Mammary epithelial cell (primary cell): Measurements from ENCODE around the gene HDAC9.

Source experiments
- CTCF ChIP-seq, 2 donors: IDR thresholded peaks in 1 of 2; conservative IDR thresholded peaks in 1 of 2; 2 replicates each; pipeline ENCODE4 v1.5.1; 2011 to 2012; ENCODE audit warnings: inconsistent platforms in 2 of 2, low read length in 2 of 2, mild to moderate bottlenecking in 2 of 2, control low read depth in 1 of 2, low read depth in 1 of 2; ENCODE audit not compliant: insufficient read depth in 1 of 2; ENCODE audit errors: extremely low read depth in 1 of 2
- EZH2 ChIP-seq: IDR thresholded peaks from 2 replicates; pipeline ENCODE4 v1.6.1; 2012; ENCODE audit warnings: low read length, inconsistent platforms, borderline replicate concordance

DNA sequence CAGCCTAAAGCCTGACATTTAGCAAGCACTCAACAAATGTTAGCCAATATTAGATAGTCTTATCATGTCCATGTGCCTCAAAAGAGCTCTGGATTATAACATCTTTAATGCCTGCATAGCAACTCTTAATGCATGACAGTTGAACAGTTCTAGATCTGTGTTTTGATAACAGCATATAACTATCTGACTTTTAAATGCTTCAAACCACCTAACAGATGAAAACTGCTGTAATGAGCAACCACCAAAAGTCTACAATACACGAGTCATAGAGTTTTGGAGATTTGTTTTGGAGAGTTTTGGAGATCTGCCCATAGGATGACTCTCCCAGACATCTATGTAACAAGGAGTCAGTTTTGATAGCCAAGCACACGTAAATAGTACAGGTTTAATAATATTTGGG, 394.6 kb downstream of the HDAC9 start:
- no peak for TF ChIP-seq CTCF (conservative IDR thresholded peaks at IDR 0.05 in 1 of 2, IDR thresholded peaks at IDR 0.05 in 1 of 2; ENCODE audit: extremely low read depth in 1 of 2, insufficient read depth in 1 of 2, low read depth in 1 of 2, low read length in 2 of 2)
- no peak for TF ChIP-seq EZH2
